Omental fat pad (tissue), 4 donors: ENCODE results near the gene ETDC. TPM values are rescaled to one million over a fixed set of nuclear protein-coding genes. Genes with fewer than 3 reads are reported as not detected.
"Not testable (repeated sequence)": the region's sequence is repeated elsewhere in the genome, so short reads cannot be mapped to it uniquely, and the experiment has no call there.

Source experiments
- ATAC-seq: fragments of 150-250 bp; one replicate; pipeline ENCODE4 v1.9.1; 2016; ENCODE audit warnings: mild to moderate bottlenecking, moderate library complexity; ENCODE audit not compliant: low FRiP score
- DNase-seq: peaks from one replicate; pipeline ENCODE4 v3.0.0-alpha.2; 2019; ENCODE audit warnings: low spot score
- CTCF ChIP-seq, 3 donors: fragments of 450-650 bp; IDR thresholded peaks; one replicate each; pipeline ENCODE4 v1.5.1; 2016 to 2017; ENCODE audit warnings: antibody characterized with exemption in 3 of 3, mild to moderate bottlenecking in 3 of 3, moderate library complexity in 2 of 3
- total RNA-seq, 4 donors: library from RNA; depleted of rRNA; stranded (reverse); fragments of >200 nt; gene quantifications; one replicate each; pipeline ENCODE4 v1.1.0, GENCODE V29; 2016

The ETDC gene
- total RNA-seq, 4 donors from 2014 or later: not detected

- ATAC-seq (no peak), DNase-seq (no peak)
- no peak for TF ChIP-seq CTCF (IDR thresholded peaks at IDR 0.05)
Measured at GRCh38 chrX:135295944-135296305, 13.4 kb upstream of the ETDC start.

GRCh38 chrX:135302269-135302873 lies 6.9 kb upstream of the ETDC start:
- ATAC-seq: no peak
- no peak for DNase-seq
- no peak for TF ChIP-seq CTCF (IDR thresholded peaks at IDR 0.05)

- ATAC-seq (no peak), DNase-seq (no peak)
Measured at GRCh38 chrX:135304741-135305140, 4.5 kb upstream of the ETDC start.

GRCh38 chrX:135307171-135307570 lies 2.1 kb upstream of the ETDC start:
- DNase-seq (no peak), ATAC-seq (no peak)
- no peak for TF ChIP-seq CTCF (IDR thresholded peaks at IDR 0.05)

More at GRCh38 chrX:135304741-135305140, 4.5 kb upstream of the ETDC start:
- TF ChIP-seq CTCF (IDR thresholded peaks at IDR 0.05): no peak

GRCh38 chrX:135308345-135308855 lies 880 bp upstream of the ETDC start:
- DNase-seq: no peak
- no peak for ATAC-seq
- no peak for TF ChIP-seq CTCF (IDR thresholded peaks at IDR 0.05)

GRCh38 chrX:135315864-135316263 lies 6.6 kb downstream of the ETDC start:
- ATAC-seq (no peak), DNase-seq (no peak)
- TF ChIP-seq CTCF (IDR thresholded peaks at IDR 0.05): no peak

- DNase-seq (no peak), ATAC-seq (no peak)
- no peak for TF ChIP-seq CTCF (IDR thresholded peaks at IDR 0.05)
Measured at GRCh38 chrX:135324463-135324862, 15.2 kb downstream of the ETDC start.

GRCh38 chrX:135325036-135325818 lies 15.9 kb downstream of the ETDC start:
- not testable (repeated sequence) for ATAC-seq, DNase-seq
